B cell (primary cell): ENCODE data around the gene UBQLN4. TPM values are rescaled to one million over a fixed set of nuclear protein-coding genes. Genes with fewer than 3 reads are reported as not detected.

Source experiments
- ATAC-seq: fragments of 200-7000 bp; cut with Tn5 transposase; one replicate; pipeline ENCODE4 v1.10.0; 2021; ENCODE audit warnings: low read depth, mild to moderate bottlenecking, moderate number of reproducible peaks, moderate library complexity
- CTCF ChIA-PET: fragments of 350-600 bp; sonication (Branson Sonifier 250); formaldehyde crosslinking; loops from one replicate; lab custom pipeline; 2021; ENCODE audit warnings: antibody characterized with exemption, inconsistent platforms; lab: Charles Lee
- POLR2A ChIA-PET: fragments of 350-600 bp; sonication (Branson Sonifier 250); formaldehyde crosslinking; loops from one replicate; lab custom pipeline; 2021; ENCODE audit warnings: antibody characterized with exemption; lab: Charles Lee
- DNase-seq: peaks from one replicate; pipeline ENCODE4 v3.0.0; 2013
- H2AFZ ChIP-seq: 2 replicates; pipeline ENCODE4 v1.6.1; 2012; ENCODE audit warnings: mild to moderate bottlenecking, low read depth, low read length; ENCODE audit not compliant: insufficient read depth, poor library complexity, severe bottlenecking
- H3K27ac ChIP-seq, 2 donors: 1 replicate in 1 of 2; 2 replicates in 1 of 2; pipeline ENCODE4 v1.5.1; 2012 to 2013; ENCODE audit warnings: low read length in 2 of 2, mild to moderate bottlenecking in 2 of 2, moderate library complexity in 1 of 2
- H3K27me3 ChIP-seq, 4 experiments: fragments of 200-600 bp in 1 of 4; sonication (generic) in 1 of 4; replicated peaks in 1 of 4; 1 replicate in 2 of 4; 2 replicates in 2 of 4; pipeline versions ENCODE4 v1.6.1 to v1.7.0; 2013 to 2016; ENCODE audit warnings: low read length in 3 of 4, mild to moderate bottlenecking in 2 of 4, mixed read lengths in 1 of 4, moderate library complexity in 1 of 4; ENCODE audit not compliant: insufficient read depth in 4 of 4, control insufficient read depth in 3 of 4; ENCODE audit errors: control extremely low read depth in 1 of 4
- H3K36me3 ChIP-seq, 2 experiments: replicated peaks in 1 of 2; 1 replicate in 1 of 2; 2 replicates in 1 of 2; pipeline versions ENCODE4 v1.6.1 to v1.7.1; 2013; ENCODE audit warnings: low read length in 1 of 2; ENCODE audit not compliant: insufficient read depth in 2 of 2, control insufficient read depth in 1 of 2; ENCODE audit errors: control extremely low read depth in 1 of 2, extremely low read depth in 1 of 2
- H3K4me1 ChIP-seq, 2 donors: fragments of 200-600 bp in 1 of 2; sonication (generic) in 1 of 2; 1 replicate in 1 of 2; 2 replicates in 1 of 2; pipeline versions ENCODE4 v1.5.1 to v1.6.1; 2013 to 2017; ENCODE audit warnings: low read length in 2 of 2; ENCODE audit not compliant: control insufficient read depth in 2 of 2, insufficient read depth in 2 of 2
- H3K4me2 ChIP-seq: replicated peaks from 2 replicates; pipeline ENCODE3; 2012; ENCODE audit warnings: mild to moderate bottlenecking, low read depth, low read length; ENCODE audit not compliant: poor library complexity, severe bottlenecking
- H3K4me3 ChIP-seq, 5 experiments: fragments of 200-600 bp in 1 of 5; sonication (generic) in 1 of 5; 1 replicate in 3 of 5; 2 replicates in 2 of 5; pipeline versions ENCODE4 v1.5.1 to v1.7.0; 2011 to 2016; ENCODE audit warnings: low read length in 4 of 5, mild to moderate bottlenecking in 4 of 5, low read depth in 2 of 5, control low read depth in 1 of 5, moderate library complexity in 1 of 5; ENCODE audit not compliant: insufficient read depth in 1 of 5; ENCODE audit errors: control extremely low read depth in 1 of 5, extremely low read depth in 1 of 5
- H3K79me2 ChIP-seq: fragments of 200-600 bp; sonication (generic); one replicate; pipeline ENCODE4 v1.6.0; 2016; ENCODE audit warnings: low read length; ENCODE audit not compliant: control insufficient read depth, insufficient read depth
- H3K9ac ChIP-seq: fragments of 200-600 bp; sonication (generic); 2 replicates; pipeline ENCODE4 v1.6.1; 2017; ENCODE audit warnings: mild to moderate bottlenecking, low read length, moderate library complexity
- H3K9me3 ChIP-seq, 3 donors: one replicate each; pipeline versions ENCODE4 v1.6.1 to v1.7.1; 2013; ENCODE audit warnings: low read length in 2 of 3; ENCODE audit not compliant: control insufficient read depth in 2 of 3, insufficient read depth in 1 of 3; ENCODE audit errors: control extremely low read depth in 1 of 3
- H4K20me1 ChIP-seq: 2 replicates; pipeline ENCODE4 v1.6.0; 2012; ENCODE audit warnings: mild to moderate bottlenecking, low read length; ENCODE audit not compliant: insufficient read depth, control insufficient read depth, poor library complexity, severe bottlenecking
- H3K27ac Mint-ChIP-seq: one replicate; pipeline ENCODE4 v1.8.0; 2021; ENCODE audit warnings: mixed read lengths
- H3K27me3 Mint-ChIP-seq: one replicate; pipeline ENCODE4 v1.8.0; 2021; ENCODE audit warnings: mixed read lengths
- H3K4me1 Mint-ChIP-seq: one replicate; pipeline ENCODE4 v1.8.0; 2021; ENCODE audit warnings: mixed read lengths
- H3K4me3 Mint-ChIP-seq: one replicate; pipeline ENCODE4 v1.8.0; 2021; ENCODE audit warnings: mixed read lengths
- H3K9me3 Mint-ChIP-seq: one replicate; pipeline ENCODE4 v1.8.0; 2022; ENCODE audit warnings: mixed read lengths; ENCODE audit not compliant: insufficient read depth
- EZH2 ChIP-seq: IDR thresholded peaks from 2 replicates; pipeline ENCODE4 v1.6.1; 2012; ENCODE audit warnings: borderline replicate concordance, low read depth, mild to moderate bottlenecking, moderate library complexity, low read length; ENCODE audit not compliant: insufficient read depth, poor library complexity, severe bottlenecking
- WGBS: methylation state at CpG from one replicate; pipeline ENCODE4 v1.1.5; 2013; ENCODE audit warnings: missing lambda C conversion rate; ENCODE audit not compliant: insufficient coverage; 5-methylcytosine and 5-hydroxymethylcytosine counted together
- intact Hi-C: fragments of 100-400 bp; cut with micrococcal nuclease; formaldehyde crosslinking; loops from one replicate; pipeline ENCODE4 v1.10.0; 2022
- polyA plus RNA-seq: library from polyadenylated mRNA; depleted of rRNA; stranded (reverse); fragments of >200 nt; gene quantifications from 2 replicates; pipeline ENCODE4 v1.2.3, GENCODE V29; 2012
- total RNA-seq, 2 donors: library from RNA; stranded (reverse); fragments of 120-200 nt in 1 of 2; gene quantifications; 1 replicate in 1 of 2; 2 replicates in 1 of 2; pipeline versions ENCODE4 v1.2.3 to v1.2.4, GENCODE V29; 2013 to 2022
- TF ChIP-seq, protein P1 (sequence below): fragments of 200-600 bp; IDR thresholded peaks from one replicate; pipeline ENCODE4 v1.8.0; 2022; ENCODE audit warnings: antibody characterized with exemption, mild to moderate bottlenecking

UBQLN4 gene
- total and polyA plus RNA-seq, 2 donors (not counting 1 experiment from before 2014, with no cell fraction given), result 20.9 to 39.0 TPM

- Mint-ChIP-seq H3K4me1 (peaks cover 42% of the 10 kb centered on the region), H3K27ac (no peak overlapping the region), H3K4me3 (no peak overlapping the region), H3K9me3 (no peaks in the 10 kb centered on the region), H3K27me3 (peaks cover 6% of the 10 kb centered on the region)
- Histone ChIP-seq H3K27me3 (peaks cover 0 to 30% (median 15%) of the 10 kb centered on the region in 4 experiments), H3K9ac (no peak overlapping the region), H2AFZ (no peak overlapping the region), H4K20me1 (no peaks in the 10 kb centered on the region), H3K36me3 (no peaks in the 10 kb centered on the region), H3K4me2 (no peak overlapping the region), H3K27ac (no peak overlapping the region), H3K9me3 (peaks cover 0 to 4% (median 0%) of the 10 kb centered on the region in 3 donors), H3K4me3 (no peak overlapping the region), H3K79me2 (no peaks in the 10 kb centered on the region), H3K4me1 (peaks cover 22 to 41% of the 10 kb centered on the region in 2 donors)
- TF ChIP-seq EZH2, result no peak
- TF ChIP-seq, protein P1, sequence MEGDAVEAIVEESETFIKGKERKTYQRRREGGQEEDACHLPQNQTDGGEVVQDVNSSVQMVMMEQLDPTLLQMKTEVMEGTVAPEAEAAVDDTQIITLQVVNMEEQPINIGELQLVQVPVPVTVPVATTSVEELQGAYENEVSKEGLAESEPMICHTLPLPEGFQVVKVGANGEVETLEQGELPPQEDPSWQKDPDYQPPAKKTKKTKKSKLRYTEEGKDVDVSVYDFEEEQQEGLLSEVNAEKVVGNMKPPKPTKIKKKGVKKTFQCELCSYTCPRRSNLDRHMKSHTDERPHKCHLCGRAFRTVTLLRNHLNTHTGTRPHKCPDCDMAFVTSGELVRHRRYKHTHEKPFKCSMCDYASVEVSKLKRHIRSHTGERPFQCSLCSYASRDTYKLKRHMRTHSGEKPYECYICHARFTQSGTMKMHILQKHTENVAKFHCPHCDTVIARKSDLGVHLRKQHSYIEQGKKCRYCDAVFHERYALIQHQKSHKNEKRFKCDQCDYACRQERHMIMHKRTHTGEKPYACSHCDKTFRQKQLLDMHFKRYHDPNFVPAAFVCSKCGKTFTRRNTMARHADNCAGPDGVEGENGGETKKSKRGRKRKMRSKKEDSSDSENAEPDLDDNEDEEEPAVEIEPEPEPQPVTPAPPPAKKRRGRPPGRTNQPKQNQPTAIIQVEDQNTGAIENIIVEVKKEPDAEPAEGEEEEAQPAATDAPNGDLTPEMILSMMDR, result no peak
- no peak for DNase-seq
- ChIA-PET CTCF (no interaction called here), POLR2A (no interaction called here)
- ATAC-seq, result no peak
- intact Hi-C loops, result no loop called here
- 100% methylated on average over 5 of the region's 5 CpGs for WGBS
Measured at GRCh38 chr1:156079762-156080161, 26.2 kb upstream of the UBQLN4 start.

DNA sequence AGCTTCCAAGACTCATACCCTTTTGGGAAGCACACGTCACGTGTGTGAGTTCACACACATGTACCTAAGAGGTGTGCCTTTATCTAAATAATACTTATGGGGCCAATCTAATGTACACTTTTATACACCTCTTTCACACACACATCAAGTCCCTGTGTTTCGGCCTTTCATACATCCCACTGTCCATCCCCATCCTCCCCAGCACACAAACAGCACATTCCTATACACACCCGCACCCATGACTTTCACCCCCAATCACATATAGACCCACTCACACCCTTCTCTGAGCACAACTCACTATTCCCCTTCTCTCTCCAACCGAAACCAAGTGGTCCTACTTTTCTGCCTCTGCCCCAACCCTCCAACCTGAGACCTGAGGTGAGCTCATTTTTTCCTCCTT lies 25.1 kb upstream of the UBQLN4 start:
- DNase-seq (no peak), ATAC-seq (no peak)
- Histone ChIP-seq H3K4me1 (peaks cover 22 to 41% of the 10 kb centered on the region in 2 donors), H2AFZ (no peak overlapping the region), H3K27me3 (peaks cover 0 to 20% (median 8%) of the 10 kb centered on the region in 4 experiments), H3K27ac (no peak overlapping the region), H3K36me3 (no peaks in the 10 kb centered on the region), H3K9ac (no peak overlapping the region), H4K20me1 (no peaks in the 10 kb centered on the region), H3K79me2 (no peaks in the 10 kb centered on the region), H3K9me3 (peaks cover 0 to 4% (median 0%) of the 10 kb centered on the region in 3 donors), H3K4me3 (no peak overlapping the region), H3K4me2 (no peak overlapping the region)
- intact Hi-C loops, result no loop called here
- TF ChIP-seq EZH2, result no peak
- peaks cover 40% of the 10 kb centered on the region for H3K4me1 Mint-ChIP-seq
- H3K9me3 Mint-ChIP-seq, result no peaks in the 10 kb centered on the region
- POLR2A ChIA-PET, result no interaction called here
- CTCF ChIA-PET, result interaction anchor here (0.6 to 1.7 kb wide), 2 partner anchors 12 to 746 kb away, joined by 4 read pairs; no protein-coding TSS in a partner anchor
- H3K27me3 Mint-ChIP-seq, result peaks cover 2% of the 10 kb centered on the region
- no peak overlapping the region for H3K4me3 Mint-ChIP-seq
- 96% methylated on average over 2 of the region's 5 CpGs for WGBS
- no peak overlapping the region for H3K27ac Mint-ChIP-seq
